Left renal pelvis (tissue), 4 donors: ENCODE results near the gene GPLD1. TPM values are rescaled to one million over a fixed set of nuclear protein-coding genes. Genes with fewer than 3 reads are reported as not detected.

Experiments used
- DNase-seq, 4 donors: peaks; one replicate each; pipeline ENCODE4 v3.0.0-alpha.2; 2013; ENCODE audit warnings: low read depth in 4 of 4, low spot score in 3 of 4
- polyA plus RNA-seq, 4 donors: library from polyadenylated mRNA; unstranded; fragments of 120-200 nt; gene quantifications; one replicate each; pipeline ENCODE4 v1.2.1, GENCODE V29; 2013; ENCODE audit not compliant: insufficient read length in 4 of 4

Gene GPLD1
- polyA plus RNA-seq, 4 donors, result 2.6 to 6.6 (median 4.1) TPM

- no peak for DNase-seq
Measured at GRCh38 chr6:24501914-24502313, 12.5 kb upstream of the GPLD1 start.

GRCh38 chr6:24501374-24501773 is 12.0 kb upstream of the GPLD1 start:
- DNase-seq, result no peak

DNA sequence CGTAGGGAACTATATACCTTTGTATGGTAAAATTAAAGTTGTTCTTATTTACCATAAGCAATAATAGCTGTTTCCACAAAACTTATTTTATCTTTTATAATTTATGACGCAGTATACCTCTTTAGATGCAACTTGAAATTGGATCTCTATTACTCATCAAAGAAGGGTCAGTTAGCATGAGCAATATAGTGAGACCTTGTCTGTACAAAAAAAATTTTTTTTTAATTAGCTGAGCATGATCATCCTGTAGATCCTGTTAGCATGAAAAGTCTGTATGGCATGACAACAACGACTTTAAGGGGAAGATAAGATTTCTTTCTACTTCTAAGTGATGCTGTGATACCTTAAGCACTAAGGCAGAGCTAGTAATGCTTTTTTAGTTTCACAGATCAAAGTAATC is 11.3 kb upstream of the GPLD1 start:
- no peak for DNase-seq

DNA sequence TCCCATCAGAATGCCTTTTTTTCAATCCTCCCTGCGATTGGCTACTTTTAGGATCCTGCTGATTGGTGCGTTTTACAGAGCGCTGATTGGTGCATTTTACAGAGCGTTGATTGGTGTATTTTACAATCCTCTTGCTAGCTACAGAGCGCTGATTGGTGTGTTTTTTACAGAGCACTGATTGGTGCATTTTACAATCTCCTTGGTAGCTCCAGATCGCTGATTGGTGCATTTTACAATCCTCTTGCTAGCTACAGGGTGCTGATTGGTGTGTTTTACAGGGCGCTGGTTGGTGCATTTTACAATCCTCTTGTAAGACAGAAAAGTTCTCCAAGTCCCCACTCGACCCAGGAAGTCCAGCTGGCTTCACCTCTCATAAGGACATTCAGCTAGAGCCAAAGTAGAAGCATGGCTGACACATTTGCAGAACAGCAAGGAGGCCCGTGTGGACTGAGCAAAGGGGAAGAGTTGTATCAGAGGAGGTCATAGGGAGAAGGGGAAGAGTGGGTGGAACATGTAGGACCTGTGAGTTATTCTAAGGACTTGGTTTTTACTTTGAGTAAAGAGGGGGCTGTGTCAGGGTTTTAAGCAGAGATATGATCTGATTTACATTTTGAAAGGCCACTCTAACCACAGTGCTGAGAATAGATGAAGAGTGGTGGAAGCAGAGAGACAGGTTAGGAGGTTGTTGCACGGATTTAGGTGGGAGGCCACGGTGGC is 8.0 kb upstream of the GPLD1 start:
- DNase-seq, result no peak

GRCh38 chr6:24494821-24495795 is 5.7 kb upstream of the GPLD1 start, which contains the start of gene ALDH5A1:
Gene ALDH5A1 (plus strand): TSS chr6:24494969. CDS start chr6:24494997, 28 bp downstream.
- peak; percentile 33 to 61 (median 60) for DNase-seq

- DNase-seq, result peak in 1 of 4 donors; percentile 5
Measured at GRCh38 chr6:24493945-24494820, 4.8 kb upstream of the GPLD1 start.

DNA sequence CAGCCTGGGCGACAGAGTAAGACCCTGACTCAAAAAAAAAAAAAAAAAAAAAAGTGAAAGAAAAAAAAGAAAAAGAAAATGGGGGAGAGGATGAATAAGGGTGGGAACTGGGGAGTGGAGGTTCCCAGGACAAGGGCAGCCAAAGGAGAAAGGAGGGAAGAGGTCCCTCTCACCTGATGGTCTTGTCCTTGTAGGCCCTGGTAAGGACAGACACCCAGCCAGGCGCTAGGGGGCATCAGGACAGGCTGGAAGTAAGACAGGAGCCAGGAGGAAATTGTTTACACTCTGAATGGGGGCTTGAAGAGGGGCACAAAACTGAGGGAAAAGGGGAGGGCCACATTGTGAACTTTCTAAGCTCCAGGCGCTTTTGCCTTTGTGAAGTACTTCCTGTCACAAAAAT is 3.1 kb upstream of the GPLD1 start:
- no peak for DNase-seq

GRCh38 chr6:24490948-24491347 is 1.6 kb upstream of the GPLD1 start:
- DNase-seq, result no peak

- no peak for DNase-seq
Measured at GRCh38 chr6:24489881-24490280, 503 bp upstream of the GPLD1 start.

DNA sequence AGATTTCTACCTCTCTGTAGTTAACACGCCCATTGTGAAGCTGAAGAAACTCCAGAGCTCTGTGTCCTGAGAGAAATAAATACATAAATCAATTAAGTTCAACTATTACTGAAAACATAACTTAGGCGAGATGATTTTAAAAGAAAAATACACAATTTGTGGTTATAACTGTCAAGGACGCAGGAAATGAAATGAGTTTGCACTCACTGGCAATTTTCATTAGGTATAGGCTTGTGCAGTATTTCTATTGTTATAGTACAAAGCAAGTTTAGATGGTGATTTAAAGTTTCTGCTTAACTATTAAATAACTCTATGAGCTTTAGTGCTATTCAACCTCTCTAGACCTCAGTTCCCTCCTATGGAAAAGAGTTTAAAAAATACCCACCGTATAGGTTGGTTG is 3.3 kb downstream of the GPLD1 start:
- no peak for DNase-seq

GRCh38 chr6:24484657-24485323 is 4.6 kb downstream of the GPLD1 start:
- no peak for DNase-seq

- DNase-seq, result no peak
Measured at GRCh38 chr6:24481449-24481848, 7.9 kb downstream of the GPLD1 start.

DNA sequence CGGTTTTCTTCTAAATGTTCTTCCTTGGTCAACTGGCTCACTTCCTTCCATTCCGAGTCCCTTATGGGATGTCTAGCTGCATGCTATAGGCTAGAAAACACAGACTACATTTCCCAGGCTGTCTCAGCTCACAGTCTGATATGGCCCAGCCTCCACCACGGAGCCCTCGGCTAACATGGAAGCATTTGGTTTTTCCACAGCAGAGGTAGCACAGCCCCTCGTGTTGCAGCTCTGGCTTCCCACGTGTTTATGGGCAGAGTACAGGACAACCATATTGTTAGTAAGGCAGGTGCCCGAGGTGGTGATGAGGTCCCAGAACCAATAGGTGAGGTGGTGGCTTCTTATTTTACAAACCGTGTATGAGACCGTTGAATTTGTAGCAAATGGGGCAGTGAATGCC is 8.7 kb downstream of the GPLD1 start:
- DNase-seq, result no peak

DNA sequence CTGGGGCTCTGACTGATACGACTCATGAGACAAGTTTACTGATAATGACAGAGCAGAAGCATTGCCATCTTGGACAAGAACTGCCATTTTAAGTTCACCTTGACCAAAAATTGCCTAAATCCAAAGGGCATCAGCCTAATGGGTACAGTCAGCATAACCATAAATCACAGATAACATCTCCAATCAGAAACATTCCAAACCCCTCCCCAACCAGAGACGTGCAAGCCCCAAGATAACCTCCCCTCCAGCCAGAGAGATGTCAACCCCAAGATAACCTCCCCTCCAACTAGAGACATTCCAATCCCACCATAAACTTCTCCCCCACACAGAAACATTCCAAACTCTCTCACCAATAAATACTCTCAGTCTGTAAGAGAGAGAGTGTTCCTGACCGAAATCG is 10.5 kb downstream of the GPLD1 start:
- DNase-seq, result no peak

GRCh38 chr6:24477070-24477469 is 12.3 kb downstream of the GPLD1 start:
- DNase-seq, result no peak

DNA sequence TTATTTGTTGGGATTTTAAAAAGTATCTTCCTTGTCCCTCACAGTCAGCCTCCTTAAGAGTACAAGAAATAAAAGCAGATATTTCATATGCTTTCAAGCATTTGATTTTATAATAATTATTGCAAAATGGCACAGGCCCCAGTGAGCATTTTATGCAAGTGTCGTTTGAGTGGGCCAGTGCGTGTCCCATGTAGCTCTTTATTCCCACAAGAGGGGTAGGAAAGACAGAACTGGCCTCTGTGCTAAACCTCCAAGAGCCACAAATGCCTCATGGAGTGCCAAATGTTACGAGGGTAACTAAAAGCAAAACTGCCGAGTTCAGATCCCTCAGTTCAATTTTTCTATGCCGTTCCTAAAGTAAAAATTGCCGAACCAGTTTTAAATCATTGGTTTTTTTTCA is 12.7 kb downstream of the GPLD1 start:
- DNase-seq, result no peak

GRCh38 chr6:24472181-24472580 is 17.2 kb downstream of the GPLD1 start:
- DNase-seq, result no peak

GRCh38 chr6:24469811-24470210 is 19.6 kb downstream of the GPLD1 start:
- no peak for DNase-seq

DNA sequence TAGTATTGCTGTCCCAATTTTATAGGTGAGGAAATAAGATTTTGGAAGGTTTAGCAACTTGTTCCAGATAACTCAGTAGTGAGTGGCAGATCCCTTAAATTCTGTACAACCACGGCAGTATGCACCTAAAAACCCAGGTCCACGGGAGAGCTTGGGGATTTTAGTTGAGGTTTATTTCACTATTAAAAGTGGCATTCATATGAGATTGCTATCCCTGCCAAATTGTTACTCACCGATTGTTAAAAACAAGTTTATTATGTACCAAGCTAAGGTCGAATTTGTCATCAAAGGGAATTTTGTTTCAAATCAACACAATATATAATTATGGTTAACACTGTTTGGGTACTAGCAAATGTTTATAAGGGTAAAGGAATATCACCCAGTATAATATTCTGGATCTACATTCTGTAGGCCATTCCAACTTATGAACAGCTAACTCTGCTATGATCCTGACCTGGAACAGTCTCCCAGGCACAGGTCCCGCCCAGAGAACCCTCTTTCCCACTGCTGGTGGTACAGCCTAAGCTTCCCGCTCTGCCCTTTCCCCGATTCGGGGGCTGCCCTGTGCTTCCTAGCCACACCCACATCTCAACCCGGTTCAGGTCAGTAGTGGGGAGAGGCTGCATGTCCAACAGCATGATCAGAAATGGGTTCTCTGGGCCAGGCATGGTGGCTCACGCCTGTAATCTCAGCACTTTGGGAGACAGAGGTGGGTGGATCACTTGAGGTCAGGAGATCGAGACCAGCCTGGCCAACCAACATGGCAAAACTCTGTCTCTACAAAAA is 24.9 kb downstream of the GPLD1 start:
- no peak for DNase-seq
